K562 (cell line): ENCODE results near the gene TBXA2R. TPM values are rescaled to one million over a fixed set of nuclear protein-coding genes. Genes with fewer than 3 reads are reported as not detected.
A peak's percentile ranks its signal among the peaks of the same experiment; 100 is the strongest.

Experiments used
- CBX1 ChIP-seq: sonication (generic); IDR thresholded peaks from 2 replicates; pipeline ENCODE4 v1.6.1; 2016; ENCODE audit warnings: antibody characterized with exemption, low read depth, mild to moderate bottlenecking
- CREB3L1 ChIP-seq: fragments of 450-650 bp; IDR thresholded peaks from 2 replicates; pipeline ENCODE4 v1.6.1; 2014; ENCODE audit warnings: low read depth, mild to moderate bottlenecking, moderate library complexity, borderline replicate concordance
- DPF2 ChIP-seq: fragments of 450-650 bp; IDR thresholded peaks from 2 replicates; pipeline ENCODE4 v1.6.1; 2016
- ETS1 ChIP-seq: conservative IDR thresholded peaks from 2 replicates; pipeline ENCODE4 v1.6.1; 2011; ENCODE audit warnings: low read depth, mild to moderate bottlenecking, low read length; ENCODE audit not compliant: control insufficient read depth
- GABPB1 ChIP-seq: sonication (generic); formaldehyde crosslinking; IDR thresholded peaks from 2 replicates; pipeline ENCODE4 v1.8.0; 2022; ENCODE audit warnings: mild to moderate bottlenecking, missing genetic modification reagents
- KHSRP ChIP-seq: fragments of 450-650 bp; IDR thresholded peaks from 2 replicates; pipeline ENCODE4 v1.6.1; 2017
- MEIS2 ChIP-seq: fragments of 450-650 bp; IDR thresholded peaks from 2 replicates; pipeline ENCODE4 v1.6.1; 2014; ENCODE audit warnings: mild to moderate bottlenecking; ENCODE audit not compliant: partially characterized antibody
- PBX2 ChIP-seq, 2 experiments: IDR thresholded peaks in 1 of 2; conservative IDR thresholded peaks in 1 of 2; 2 replicates each; pipeline ENCODE4 v1.6.1; 2016; ENCODE audit warnings: low read depth in 2 of 2, mild to moderate bottlenecking in 1 of 2, missing compliant biosample characterization in 1 of 2, missing genetic modification characterization in 1 of 2, moderate library complexity in 1 of 2
- PTTG1 ChIP-seq: fragments of 450-650 bp; IDR thresholded peaks from 2 replicates; pipeline ENCODE4 v1.6.1; 2016; ENCODE audit warnings: low read depth, mild to moderate bottlenecking, missing genetic modification characterization, missing compliant biosample characterization
- SMAD4 ChIP-seq: fragments of 250-450 bp; sonication (Bioruptor Pico); conservative IDR thresholded peaks from 2 replicates; pipeline ENCODE4 v1.8.0; 2021; ENCODE audit warnings: inconsistent platforms, mild to moderate bottlenecking, moderate library complexity
- TAL1 ChIP-seq: fragments of 450-650 bp; IDR thresholded peaks from 2 replicates; pipeline ENCODE4 v1.6.1; 2016; ENCODE audit warnings: mild to moderate bottlenecking
- XRCC5 ChIP-seq: fragments of 200-400 bp; formaldehyde crosslinking; IDR thresholded peaks from 2 replicates; pipeline ENCODE4 v1.6.1; 2017; ENCODE audit warnings: low read depth, mild to moderate bottlenecking, low read length
- ZBTB26 ChIP-seq: fragments of 450-650 bp; formaldehyde crosslinking; IDR thresholded peaks from 2 replicates; pipeline ENCODE4 v1.4.0; 2022; ENCODE audit warnings: missing genetic modification characterization
- ZBTB49 ChIP-seq: sonication (generic); formaldehyde crosslinking; IDR thresholded peaks from 2 replicates; pipeline ENCODE4 v1.8.0; 2022; ENCODE audit warnings: missing genetic modification reagents, mild to moderate bottlenecking, borderline replicate concordance
- ZNF140 ChIP-seq: fragments of 250-450 bp; sonication (Bioruptor Pico); IDR thresholded peaks from 2 replicates; pipeline ENCODE4 v1.8.0; 2021; ENCODE audit warnings: moderate library complexity, mild to moderate bottlenecking, inconsistent platforms
- ZNF324 ChIP-seq: fragments of 250-450 bp; sonication (Bioruptor Pico); IDR thresholded peaks from 2 replicates; pipeline ENCODE4 v1.4.0; 2020; ENCODE audit warnings: mild to moderate bottlenecking
- ZNF41 ChIP-seq: fragments of 250-450 bp; sonication (Bioruptor Pico); conservative IDR thresholded peaks from 2 replicates; pipeline ENCODE4 v1.4.0; 2020; ENCODE audit warnings: mild to moderate bottlenecking
- polyA plus RNA-seq, 8 experiments: library from polyadenylated mRNA; depleted of rRNA in 4 of 8; stranded (reverse) in 5 of 8; unstranded in 3 of 8; fragments of >200 nt; fragmentation: Nextera tagmentation in 2 of 8; fragmentation: Illumina TruSeq in 1 of 8; extraction: Ambion mirVana in 2 of 8; extraction: Trizol in 1 of 8; gene quantifications; 2 replicates each; pipeline versions ENCODE4 v1.2.1 to v1.2.3, GENCODE V29; 2011 to 2014; ENCODE audit warnings: inconsistent platforms in 1 of 8, missing spikeins in 1 of 8
- total RNA-seq, 7 experiments: library from RNA; depleted of rRNA in 6 of 7; stranded (reverse); fragments of >200 nt in 6 of 7; fragmentation: Illumina TruSeq in 2 of 7; extraction: Trizol in 2 of 7; gene quantifications; 2 replicates each; pipeline versions ENCODE4 v1.2.1 to v1.2.3, GENCODE V29; 2011 to 2021; ENCODE audit warnings: low replicate concordance in 1 of 7

The TBXA2R gene
- total and polyA plus RNA-seq, 9 of the 15 experiments (the other 6 are each of a cell fraction or from before 2014, with no cell fraction given) = 1.5 to 24.0 (median 2.8) TPM

GRCh38 chr19:3557461-3558248, 49.0 kb downstream of the TBXA2R start, which contains the start of gene MFSD12 (continued):
- 0 out of 2 replicates have a peak, but pooled peaks have one; percentile 27 for TF ChIP-seq SMAD4
- peak; percentile 39; the same call in 1 of the 2 replicates for TF ChIP-seq CREB3L1
- no peak for TF ChIP-seq KHSRP
- TF ChIP-seq ZNF324 (CRISPR knock-in tag) = no peak
- TF ChIP-seq XRCC5 = peak; percentile 86; the same call in 1 of the 2 replicates
- no peak for TF ChIP-seq ZNF140
- no peak for TF ChIP-seq DPF2
- no peak for TF ChIP-seq PBX2 (CRISPR knock-in tag; IDR thresholded peaks at IDR 0.05; ENCODE audit: low read depth)
- TF ChIP-seq PBX2 (tag; conservative IDR thresholded peaks at IDR 0.05; ENCODE audit: low read depth) = no peak
- TF ChIP-seq PTTG1 (tag) = no peak
- TF ChIP-seq CBX1 = peak; percentile 51; the same call in 1 of the 2 replicates
- TF ChIP-seq MEIS2 = no peak
- TF ChIP-seq GABPB1 = peak; percentile 75
- no peak; the same call in none of the 2 replicates for TF ChIP-seq ETS1
- TF ChIP-seq ZNF41 (CRISPR knock-in tag) = no peak
- no peak for TF ChIP-seq TAL1
- TF ChIP-seq ZBTB49 (CRISPR knock-in tag) = no peak
- TF ChIP-seq ZBTB26 (CRISPR knock-in tag) = no peak
